HPDE6-E6E7 (cell line): ENCODE data around the gene MAP3K4.
A peak's percentile ranks its signal among the peaks of the same experiment; 100 is the strongest.

Experiments
- DNase-seq: peaks from one replicate; pipeline ENCODE4 v3.0.0; 2011; ENCODE audit warnings: missing footprints; ENCODE audit errors: extremely low spot score

The MAP3K4 gene

GRCh38 chr6:160991406-160992060 is at the start of gene MAP3K4:
Gene MAP3K4 (plus strand): TSS chr6:160991769. CDS start chr6:160991932, 163 bp downstream.
- DNase-seq, result peak; percentile 32

GRCh38 chr6:160943997-160944396 is 47.6 kb upstream of the MAP3K4 start:
- DNase-seq, result no peak

- no peak for DNase-seq
These were observed 45.9 kb upstream of the MAP3K4 start for GRCh38 chr6:160945516-160946177.

GRCh38 chr6:160949531-160949930 is 42.0 kb upstream of the MAP3K4 start:
- DNase-seq, result peak; percentile 52

GRCh38 chr6:160950507-160950906 is 41.1 kb upstream of the MAP3K4 start:
- DNase-seq, result peak; percentile 70

GRCh38 chr6:160951187-160952030 is 40.2 kb upstream of the MAP3K4 start:
- DNase-seq, result no peak

- no peak for DNase-seq
These were observed 38.8 kb upstream of the MAP3K4 start for GRCh38 chr6:160952633-160953281.

- no peak for DNase-seq
These were observed 35.9 kb upstream of the MAP3K4 start for GRCh38 chr6:160955508-160956295.

- DNase-seq, result no peak
These were observed 35.1 kb upstream of the MAP3K4 start for GRCh38 chr6:160956300-160957035.

GRCh38 chr6:160959726-160960435 is 31.7 kb upstream of the MAP3K4 start:
- no peak for DNase-seq

- DNase-seq, result no peak
These were observed 30.7 kb upstream of the MAP3K4 start for GRCh38 chr6:160960839-160961238.

GRCh38 chr6:160962835-160963623 is 28.5 kb upstream of the MAP3K4 start:
- no peak for DNase-seq

- no peak for DNase-seq
These were observed 27.9 kb upstream of the MAP3K4 start for GRCh38 chr6:160963651-160964050.

- no peak for DNase-seq
These were observed 25.7 kb upstream of the MAP3K4 start for GRCh38 chr6:160965893-160966292.

GRCh38 chr6:160966493-160967229 is 24.9 kb upstream of the MAP3K4 start:
- no peak for DNase-seq

- DNase-seq, result no peak
These were observed 24.2 kb upstream of the MAP3K4 start for GRCh38 chr6:160967351-160967750.

- no peak for DNase-seq
These were observed 23.7 kb upstream of the MAP3K4 start for GRCh38 chr6:160967833-160968232.

- no peak for DNase-seq
These were observed 20.4 kb upstream of the MAP3K4 start for GRCh38 chr6:160971171-160971570.
